ENCODE data around the gene KANSL1L. TPM values are rescaled to one million over a fixed set of nuclear protein-coding genes. Genes with fewer than 3 reads are reported as not detected.

Gene KANSL1L
- total RNA-seq, 1 experiment from 2014 or later = 8.8 TPM

- Histone ChIP-seq H4K20me1 (ENCODE audit: insufficient read depth) (peaks cover 32% of the 10 kb centered on the region), H3K4me1 (replicated peaks; ENCODE audit: insufficient read depth) (peaks cover 5% of the 10 kb centered on the region), H3K27ac (no peak overlapping the region), H3K4me2 (no peak overlapping the region), H3F3A (ENCODE audit: insufficient read depth, low read depth) (no peaks in the 10 kb centered on the region), H3K9me3 (ENCODE audit: insufficient read depth, low read depth) (no peaks in the 10 kb centered on the region), H3K9me2 (ENCODE audit: insufficient read depth) (no peaks in the 10 kb centered on the region), H3K79me2 (ENCODE audit: low read depth) (peaks cover 78% of the 10 kb centered on the region), H3K36me3 (ENCODE audit: low read depth) (0 out of 2 replicates have a peak, but pooled peaks cover 7% of the 10 kb centered on the region), H3K4me3 (no peak overlapping the region), H3K27me3 (ENCODE audit: insufficient read depth, low read depth) (no peaks in the 10 kb centered on the region), H2AFZ (no peak overlapping the region)
- TF ChIP-seq, protein P1, sequence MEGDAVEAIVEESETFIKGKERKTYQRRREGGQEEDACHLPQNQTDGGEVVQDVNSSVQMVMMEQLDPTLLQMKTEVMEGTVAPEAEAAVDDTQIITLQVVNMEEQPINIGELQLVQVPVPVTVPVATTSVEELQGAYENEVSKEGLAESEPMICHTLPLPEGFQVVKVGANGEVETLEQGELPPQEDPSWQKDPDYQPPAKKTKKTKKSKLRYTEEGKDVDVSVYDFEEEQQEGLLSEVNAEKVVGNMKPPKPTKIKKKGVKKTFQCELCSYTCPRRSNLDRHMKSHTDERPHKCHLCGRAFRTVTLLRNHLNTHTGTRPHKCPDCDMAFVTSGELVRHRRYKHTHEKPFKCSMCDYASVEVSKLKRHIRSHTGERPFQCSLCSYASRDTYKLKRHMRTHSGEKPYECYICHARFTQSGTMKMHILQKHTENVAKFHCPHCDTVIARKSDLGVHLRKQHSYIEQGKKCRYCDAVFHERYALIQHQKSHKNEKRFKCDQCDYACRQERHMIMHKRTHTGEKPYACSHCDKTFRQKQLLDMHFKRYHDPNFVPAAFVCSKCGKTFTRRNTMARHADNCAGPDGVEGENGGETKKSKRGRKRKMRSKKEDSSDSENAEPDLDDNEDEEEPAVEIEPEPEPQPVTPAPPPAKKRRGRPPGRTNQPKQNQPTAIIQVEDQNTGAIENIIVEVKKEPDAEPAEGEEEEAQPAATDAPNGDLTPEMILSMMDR (conservative IDR thresholded peaks at IDR 0.05) = no peak
- no peak for TF ChIP-seq EZH2 (IDR thresholded peaks at IDR 0.05; ENCODE audit: low read depth)
- POLR2A ChIA-PET (ENCODE audit: unreplicated experiment) = no interaction called here
- BruUV-seq (replicated peaks) = no TSS peak
- intact Hi-C loops (cut with micrococcal nuclease; ENCODE audit: unreplicated experiment) = no loop called here
- CTCF ChIA-PET = no interaction called here
- DNase-seq = no peak
Measured at GRCh38 chr2:210009126-210009525, 162.1 kb downstream of the KANSL1L start.

- BruUV-seq (replicated peaks) = no TSS peak
- Histone ChIP-seq H2AFZ (no peak overlapping the region), H3K4me3 (no peak overlapping the region), H3K4me1 (replicated peaks; ENCODE audit: insufficient read depth) (peaks cover 13% of the 10 kb centered on the region), H3K27ac (no peak overlapping the region), H3K4me2 (no peak overlapping the region), H3K36me3 (ENCODE audit: low read depth) (0 out of 2 replicates have a peak, but pooled peaks cover 7% of the 10 kb centered on the region), H3F3A (ENCODE audit: insufficient read depth, low read depth) (no peaks in the 10 kb centered on the region), H3K9me2 (ENCODE audit: insufficient read depth) (no peaks in the 10 kb centered on the region), H4K20me1 (ENCODE audit: insufficient read depth) (peaks cover 34% of the 10 kb centered on the region), H3K27me3 (ENCODE audit: insufficient read depth, low read depth) (no peaks in the 10 kb centered on the region), H3K9me3 (ENCODE audit: insufficient read depth, low read depth) (no peaks in the 10 kb centered on the region), H3K79me2 (ENCODE audit: low read depth) (peaks cover 89% of the 10 kb centered on the region)
- TF ChIP-seq EZH2 (IDR thresholded peaks at IDR 0.05; ENCODE audit: low read depth) = no peak
- TF ChIP-seq, protein P1 (conservative IDR thresholded peaks at IDR 0.05) = no peak
- DNase-seq = no peak
- ChIA-PET POLR2A (ENCODE audit: unreplicated experiment) (interaction anchor here (0.6 kb wide), 1 partner anchor 10 kb away, joined by 4 read pairs; no protein-coding TSS in a partner anchor), CTCF (no interaction called here)
- intact Hi-C loops (cut with micrococcal nuclease; ENCODE audit: unreplicated experiment) = no loop called here
Measured at GRCh38 chr2:210007895-210008294, 163.3 kb downstream of the KANSL1L start.

DNA sequence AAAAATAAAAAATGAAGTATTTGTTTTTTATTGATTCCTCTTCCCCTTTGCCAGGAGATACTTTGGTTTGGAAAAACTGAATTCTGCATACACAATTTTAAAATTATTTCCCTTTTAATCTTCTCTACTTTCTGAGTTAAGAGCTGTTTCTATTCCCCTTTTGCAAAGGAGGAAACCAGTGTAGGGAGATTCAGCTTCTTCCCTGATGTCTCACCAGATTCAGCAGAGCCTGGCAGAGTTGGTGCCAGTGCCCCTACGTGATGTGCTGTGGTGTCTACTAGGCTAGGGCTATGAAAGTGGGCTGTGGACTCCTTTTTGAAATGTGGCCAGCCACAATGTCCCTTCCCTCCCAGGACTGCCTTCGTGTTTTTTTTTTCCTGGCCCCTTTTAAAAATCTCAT lies 166.3 kb downstream of the KANSL1L start:
- no peaks in the 10 kb centered on the region for H3K27me3 ChIP-seq (ENCODE audit: insufficient read depth, low read depth)
- ChIA-PET POLR2A (ENCODE audit: unreplicated experiment) (no interaction called here), CTCF (no interaction called here)
- H3K4me3 ChIP-seq = no peak overlapping the region
- H3K9me3 ChIP-seq (ENCODE audit: insufficient read depth, low read depth) = no peaks in the 10 kb centered on the region
- intact Hi-C loops (cut with micrococcal nuclease; ENCODE audit: unreplicated experiment) = no loop called here
- no peak overlapping the region for H3K27ac ChIP-seq
- BruUV-seq (replicated peaks) = no TSS peak
- H3K36me3 ChIP-seq (ENCODE audit: low read depth) = 0 out of 2 replicates have a peak, but pooled peaks cover 7% of the 10 kb centered on the region
- H4K20me1 ChIP-seq (ENCODE audit: insufficient read depth) = peaks cover 22% of the 10 kb centered on the region
- H2AFZ ChIP-seq = no peak overlapping the region
- DNase-seq = no peak
- H3K4me1 ChIP-seq (replicated peaks; ENCODE audit: insufficient read depth) = peaks cover 13% of the 10 kb centered on the region
- no peaks in the 10 kb centered on the region for H3K9me2 ChIP-seq (ENCODE audit: insufficient read depth)
- no peaks in the 10 kb centered on the region for H3F3A ChIP-seq (ENCODE audit: insufficient read depth, low read depth)
- H3K79me2 ChIP-seq (ENCODE audit: low read depth) = peaks cover 73% of the 10 kb centered on the region
- no peak for TF ChIP-seq EZH2 (IDR thresholded peaks at IDR 0.05; ENCODE audit: low read depth)
- TF ChIP-seq, protein P1 (conservative IDR thresholded peaks at IDR 0.05) = no peak
- H3K4me2 ChIP-seq = 0 out of 2 replicates have a peak overlapping the region, but pooled peaks have one; percentile 80

Data from PC-9 (cell line).